ENCODE results near the gene ZNF616. TPM values are rescaled to one million over a fixed set of nuclear protein-coding genes. Genes with fewer than 3 reads are reported as not detected.

The ZNF616 gene
- 10 to 100 TPM; 11.2 to 11.7 TPM for total RNA-seq

- ATAC-seq (peak; percentile 66), DNase-seq (peak; percentile 97)
- Mint-ChIP-seq H3K27me3 (no peaks in the 10 kb centered on the region), H3K4me1 (ENCODE audit: low read depth) (peaks cover 25% of the 10 kb centered on the region), H3K9me3 (peaks cover 22% of the 10 kb centered on the region), H3K36me3 (ENCODE audit: low read depth) (peaks cover 32% of the 10 kb centered on the region), H3K4me3 (peak within 1 kb of the TSS; percentile 95), H3K27ac (peak within 1 kb of the TSS; percentile 91)
- ChIA-PET POLR2A (interaction anchor here (1.1 to 1.5 kb wide), 3 partner anchors 33 to 220 kb away, joined by 3 to 4 read pairs (median 3); no protein-coding TSS in a partner anchor), CTCF (interaction anchor here (2.2 kb wide), 1 partner anchor 98 kb away, joined by 18 read pairs; no protein-coding TSS in a partner anchor)
- TF ChIP-seq CTCF (IDR thresholded peaks at IDR 0.05): peak; percentile 93
- intact Hi-C loops (cut with micrococcal nuclease): no loop called here
Observed at GRCh38 chr19:52139252-52140031, at the start of gene ZNF616. Gene ZNF616 (minus strand): TSS chr19:52139938. CDS start chr19:52130512, 9,426 bp downstream.

DNA sequence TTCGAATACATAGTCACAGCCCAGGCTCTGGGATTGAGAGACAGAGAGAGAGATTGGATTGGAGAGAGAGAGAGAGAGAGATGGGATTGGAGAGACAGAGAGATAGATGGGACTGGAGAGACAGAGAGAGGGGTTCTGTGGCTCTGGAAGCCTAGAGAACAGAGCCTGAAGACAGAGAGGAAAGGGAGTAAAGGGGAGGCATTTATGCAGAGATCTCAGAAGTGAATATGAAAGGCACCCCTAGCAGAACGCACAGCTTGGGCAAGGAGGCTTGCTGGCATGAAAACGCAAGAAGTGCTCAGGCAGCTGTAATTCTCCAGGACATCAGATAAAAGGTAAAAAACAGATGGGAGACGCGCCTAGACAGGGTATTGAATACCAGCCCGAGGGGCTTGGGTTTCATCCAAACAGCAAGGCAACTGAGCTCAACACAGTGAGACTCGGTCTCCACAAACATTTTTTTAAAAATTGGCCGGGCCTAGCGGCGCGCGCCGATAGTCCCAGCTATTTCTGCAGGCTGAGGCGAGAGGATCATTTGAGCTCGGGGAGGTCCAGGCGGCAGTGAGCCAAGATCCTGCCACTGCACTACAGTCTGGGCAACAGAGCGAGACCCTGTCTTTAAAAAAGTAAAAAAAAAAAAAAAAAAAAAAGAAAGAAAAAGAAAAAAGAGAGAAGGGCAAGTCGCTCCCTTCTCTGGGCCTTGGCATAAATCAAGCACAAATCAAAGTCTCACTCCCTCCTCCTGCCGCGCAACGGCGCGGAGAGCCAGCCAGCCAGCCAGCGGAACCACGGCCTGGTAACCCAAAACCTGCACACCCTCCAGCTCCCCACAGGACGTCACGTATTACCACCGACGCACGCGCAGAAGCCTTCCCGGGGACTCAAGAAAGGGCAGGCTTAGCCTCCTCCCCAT, 49.3 kb upstream of the ZNF616 start:
- no peaks in the 10 kb centered on the region for H3K27me3 Mint-ChIP-seq
- DNase-seq: no peak
- TF ChIP-seq CTCF (IDR thresholded peaks at IDR 0.05): no peak
- H3K36me3 Mint-ChIP-seq (ENCODE audit: low read depth): peaks cover 23% of the 10 kb centered on the region
- ChIA-PET POLR2A (interaction anchor here (0.7 to 1.6 kb wide), 3 partner anchors 11 to 140 kb away, joined by 3 to 16 read pairs (median 4); partner anchors contain the start of genes ZNF432 and ZNF836), CTCF (interaction anchor here (0.7 to 1.2 kb wide), 4 partner anchors 17 to 51 kb away, joined by 3 to 4 read pairs (median 3); partner anchors contain the start of gene ZNF836)
- peaks cover 33% of the 10 kb centered on the region for H3K4me1 Mint-ChIP-seq (ENCODE audit: low read depth)
- H3K4me3 Mint-ChIP-seq: peak overlapping the region; percentile 93
- ATAC-seq: no peak
- peak overlapping the region; percentile 98 for H3K27ac Mint-ChIP-seq
- H3K9me3 Mint-ChIP-seq: no peaks in the 10 kb centered on the region
- intact Hi-C loops (cut with micrococcal nuclease): no loop called here

DNA sequence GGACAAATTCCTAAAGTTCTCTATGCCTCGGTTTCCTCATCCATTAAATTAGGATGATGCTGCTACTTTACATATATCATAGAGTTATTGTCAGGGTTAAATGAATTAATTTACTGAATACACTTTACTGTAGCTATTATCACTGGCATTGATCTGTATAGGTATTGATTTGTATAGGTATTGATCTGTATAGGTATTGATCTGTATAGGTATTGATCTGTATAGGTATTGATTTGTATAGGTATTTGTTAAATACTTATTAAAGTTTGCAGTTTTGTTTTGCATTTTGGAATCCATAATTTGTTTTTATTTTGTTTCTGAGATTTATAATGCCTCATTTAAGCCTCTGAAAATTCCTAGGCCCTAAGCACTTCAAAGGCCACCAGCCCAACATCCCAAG, 47.7 kb upstream of the ZNF616 start:
- H3K4me3 Mint-ChIP-seq: no peak overlapping the region
- no peaks in the 10 kb centered on the region for H3K27me3 Mint-ChIP-seq
- no peak overlapping the region for H3K27ac Mint-ChIP-seq
- no peak for DNase-seq
- intact Hi-C loops (cut with micrococcal nuclease): no loop called here
- ChIA-PET POLR2A (interaction anchor here (0.7 to 0.8 kb wide), 2 partner anchors 16 to 138 kb away, joined by 3 to 4 read pairs; partner anchors contain the start of gene ZNF836), CTCF (no interaction called here)
- no peak for ATAC-seq
- no peaks in the 10 kb centered on the region for H3K9me3 Mint-ChIP-seq
- H3K4me1 Mint-ChIP-seq (ENCODE audit: low read depth): peaks cover 20% of the 10 kb centered on the region
- H3K36me3 Mint-ChIP-seq (ENCODE audit: low read depth): peaks cover 14% of the 10 kb centered on the region
- no peak for TF ChIP-seq CTCF (IDR thresholded peaks at IDR 0.05)

DNA sequence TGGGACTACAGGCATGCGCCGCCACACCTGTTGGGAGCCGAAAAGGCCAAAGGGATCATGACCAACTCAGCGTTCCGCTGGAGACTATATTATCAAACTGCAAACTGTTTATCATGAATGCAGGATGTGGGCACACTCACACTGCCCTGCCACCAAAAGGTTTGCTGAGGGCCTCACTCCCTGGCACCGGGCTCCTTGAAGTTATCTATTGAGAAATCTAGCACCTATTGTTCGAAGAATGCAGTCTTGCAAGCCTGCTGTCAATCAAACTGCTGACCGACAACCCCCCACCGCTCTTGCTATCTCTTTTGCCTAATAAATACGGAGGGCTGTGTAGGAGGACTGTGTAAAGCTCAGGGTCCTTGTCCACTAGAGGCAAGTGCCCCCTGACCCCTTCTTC, 36.8 kb upstream of the ZNF616 start:
- intact Hi-C loops (cut with micrococcal nuclease): no loop called here
- DNase-seq: no peak

More for the DNA sequence above, 36.8 kb upstream of the ZNF616 start:
- Mint-ChIP-seq H3K4me1 (ENCODE audit: low read depth) (peaks cover 10% of the 10 kb centered on the region), H3K36me3 (ENCODE audit: low read depth) (no peaks in the 10 kb centered on the region), H3K27me3 (no peaks in the 10 kb centered on the region), H3K9me3 (peaks cover 1% of the 10 kb centered on the region), H3K27ac (no peak overlapping the region), H3K4me3 (no peak overlapping the region)
- ChIA-PET POLR2A (no interaction called here), CTCF (no interaction called here)
- no peak for TF ChIP-seq CTCF (IDR thresholded peaks at IDR 0.05)
- ATAC-seq: no peak

Data from activated CD8-positive, alpha-beta T cell treated with anti-CD3 and anti-CD28 coated beads for 36 hours (primary cell).